KMS-11 (cell line): ENCODE measurements around the gene ALPK1.
"Not testable (repeated sequence)": the region's sequence is repeated elsewhere in the genome, so short reads cannot be mapped to it uniquely, and the experiment has no call there.

Experiments used
- H2AFZ ChIP-seq: fragments of 200-600 bp; sonication (generic); 2 replicates; pipeline ENCODE4 v1.6.1; 2016; ENCODE audit warnings: antibody characterized with exemption, mixed run types, low read depth
- H3K27ac ChIP-seq: fragments of 200-600 bp; sonication (generic); 2 replicates; pipeline ENCODE4 v1.6.1; 2016; ENCODE audit warnings: mild to moderate bottlenecking, mixed run types
- H3K27me3 ChIP-seq: fragments of 200-600 bp; sonication (generic); 2 replicates; pipeline ENCODE4 v1.6.1; 2017; ENCODE audit warnings: mild to moderate bottlenecking, low read depth, mixed run types, moderate library complexity; ENCODE audit not compliant: insufficient read depth
- H3K36me3 ChIP-seq: fragments of 200-600 bp; sonication (generic); 2 replicates; pipeline ENCODE4 v1.6.1; 2017; ENCODE audit warnings: mild to moderate bottlenecking, mixed run types; ENCODE audit not compliant: insufficient read depth
- H3K4me1 ChIP-seq: fragments of 200-600 bp; sonication (generic); 2 replicates; pipeline ENCODE4 v1.6.1; 2016; ENCODE audit warnings: mild to moderate bottlenecking, low read depth, mixed run types; ENCODE audit not compliant: poor library complexity, severe bottlenecking
- H3K4me2 ChIP-seq: fragments of 200-600 bp; sonication (generic); 2 replicates; pipeline ENCODE4 v1.7.0; 2016; ENCODE audit warnings: mild to moderate bottlenecking, mixed run types
- H3K4me3 ChIP-seq: fragments of 200-600 bp; sonication (generic); IDR thresholded peaks from 2 replicates; pipeline ENCODE4 v1.6.1; 2017; ENCODE audit warnings: low read depth, low read length, mixed read lengths; ENCODE audit not compliant: insufficient read depth
- H3K79me2 ChIP-seq: fragments of 200-600 bp; sonication (generic); 2 replicates; pipeline ENCODE4 v1.6.1; 2016; ENCODE audit warnings: low read depth, mixed run types; ENCODE audit not compliant: insufficient read depth
- H3K9ac ChIP-seq: fragments of 200-600 bp; sonication (generic); 2 replicates; pipeline ENCODE4 v1.6.1; 2016; ENCODE audit warnings: mild to moderate bottlenecking, mixed run types
- H4K20me1 ChIP-seq: fragments of 200-600 bp; sonication (generic); 2 replicates; pipeline ENCODE4 v1.6.1; 2016; ENCODE audit warnings: mild to moderate bottlenecking, mixed run types; ENCODE audit not compliant: insufficient read depth
- CTCF ChIP-seq: fragments of 200-600 bp; sonication (generic); conservative IDR thresholded peaks from 2 replicates; pipeline ENCODE4 v1.6.1; 2017; ENCODE audit warnings: low read depth, mild to moderate bottlenecking, antibody characterized with exemption, low read length, moderate library complexity, mixed read lengths

The ALPK1 gene

GRCh38 chr4:112277705-112278448 is 19.3 kb upstream of the ALPK1 start:
- Histone ChIP-seq H4K20me1 (peaks cover 7% of the 10 kb centered on the region; the same call in 1 of the 2 replicates), H3K4me2 (peak overlapping the region; percentile 84), H2AFZ (no peak overlapping the region), H3K4me3 (no peak overlapping the region), H3K4me1 (peaks cover 88% of the 10 kb centered on the region), H3K27ac (no peak overlapping the region), H3K36me3 (peaks cover 10% of the 10 kb centered on the region; the same call in 1 of the 2 replicates), H3K79me2 (peaks cover 82% of the 10 kb centered on the region), H3K9ac (no peak overlapping the region), H3K27me3 (no peaks in the 10 kb centered on the region)
- TF ChIP-seq CTCF = no peak

- peaks cover 96% of the 10 kb centered on the region for H3K79me2 ChIP-seq
- no peak overlapping the region for H3K4me3 ChIP-seq
- TF ChIP-seq CTCF = no peak
- peaks cover 93% of the 10 kb centered on the region for H3K4me1 ChIP-seq
- peak overlapping the region; percentile 84 for H3K4me2 ChIP-seq
- H3K9ac ChIP-seq = peak overlapping the region; percentile 32; the same call in 1 of the 2 replicates
- H3K27me3 ChIP-seq = no peaks in the 10 kb centered on the region
- H2AFZ ChIP-seq = no peak overlapping the region
- H3K27ac ChIP-seq = peak overlapping the region; percentile 65
- peaks cover 11% of the 10 kb centered on the region; the same call in 1 of the 2 replicates for H4K20me1 ChIP-seq
- peaks cover 10% of the 10 kb centered on the region; the same call in 1 of the 2 replicates for H3K36me3 ChIP-seq
Measured at GRCh38 chr4:112279025-112279881, 17.9 kb upstream of the ALPK1 start.

- Histone ChIP-seq H3K27ac (peak overlapping the region; percentile 65), H2AFZ (no peak overlapping the region), H3K4me1 (peaks cover 86% of the 10 kb centered on the region), H3K4me2 (peak overlapping the region; percentile 84), H3K27me3 (no peaks in the 10 kb centered on the region), H3K36me3 (peaks cover 10% of the 10 kb centered on the region; the same call in 1 of the 2 replicates), H4K20me1 (peaks cover 11% of the 10 kb centered on the region; the same call in 1 of the 2 replicates), H3K9ac (peak overlapping the region; percentile 32; the same call in 1 of the 2 replicates), H3K79me2 (peaks cover 100% of the 10 kb centered on the region), H3K4me3 (no peak overlapping the region)
- TF ChIP-seq CTCF = no peak
Measured at GRCh38 chr4:112279882-112280315, 17.3 kb upstream of the ALPK1 start.

GRCh38 chr4:112280386-112281056 is 16.6 kb upstream of the ALPK1 start:
- Histone ChIP-seq H3K4me1 (peaks cover 80% of the 10 kb centered on the region), H4K20me1 (peaks cover 11% of the 10 kb centered on the region; the same call in 1 of the 2 replicates), H3K9ac (peak overlapping the region; percentile 32; the same call in 1 of the 2 replicates), H3K27ac (peak overlapping the region; percentile 65; the same call in 1 of the 2 replicates), H3K36me3 (peaks cover 7% of the 10 kb centered on the region; the same call in 1 of the 2 replicates), H3K4me2 (peak overlapping the region; percentile 84), H3K79me2 (peaks cover 100% of the 10 kb centered on the region), H3K27me3 (no peaks in the 10 kb centered on the region), H2AFZ (no peak overlapping the region), H3K4me3 (no peak overlapping the region)
- no peak for TF ChIP-seq CTCF

GRCh38 chr4:112281895-112282398 is 15.2 kb upstream of the ALPK1 start:
- H3K4me2 ChIP-seq = peak overlapping the region; percentile 85
- not testable (repeated sequence) for H3K4me3 ChIP-seq, H4K20me1 ChIP-seq, H3K27me3 ChIP-seq, H2AFZ ChIP-seq, H3K36me3 ChIP-seq
- H3K79me2 ChIP-seq = peaks cover 99% of the 10 kb centered on the region
- peaks cover 74% of the 10 kb centered on the region for H3K4me1 ChIP-seq
- H3K9ac ChIP-seq = peak overlapping the region; percentile 89; the same call in 1 of the 2 replicates
- peak overlapping the region; percentile 87; the same call in 1 of the 2 replicates for H3K27ac ChIP-seq
